Measurements from ENCODE around the gene AGBL4. TPM values are rescaled to one million over a fixed set of nuclear protein-coding genes. Genes with fewer than 3 reads are reported as not detected.

The AGBL4 gene
- total and polyA plus RNA-seq, 9 of the 15 experiments (the other 6 are each of a cell fraction or from before 2014, with no cell fraction given): 0.11 TPM; not detected in 7

GRCh38 chr1:48978413-48978812 lies 1045.3 kb downstream of the AGBL4 start:
- no peak for DNase-seq (ENCODE audit: extremely low read depth in 1 of 4, low spot score in 3 of 4)
- no peaks in the 10 kb centered on the region for H3K27me3 ChIP-seq (ENCODE audit: control insufficient read depth in 2 of 2, insufficient read depth in 2 of 2, low read length in 2 of 2)
- POLR2A ChIA-PET: no interaction called here
- no peak for ATAC-seq
- CTCF ChIA-PET (ENCODE audit: low intra/inter-chr PET ratio): no interaction called here
- in situ Hi-C loops (cut with MboI): no loop called here
- H4K20me1 ChIP-seq (replicated peaks; ENCODE audit: control insufficient read depth, insufficient read depth, low read length): no peaks in the 10 kb centered on the region
- no peaks in the 10 kb centered on the region for H3K36me3 ChIP-seq (ENCODE audit: control insufficient read depth, insufficient read depth, low read length)
- no TSS peak for BruUV-seq (replicated peaks)
- no peaks in the 10 kb centered on the region for H3K9me1 ChIP-seq (ENCODE audit: control insufficient read depth, insufficient read depth, low read length)
- H3K9me3 ChIP-seq (replicated peaks; ENCODE audit: control insufficient read depth, insufficient read depth, low read depth, low read length): no peaks in the 10 kb centered on the region
- WGBS (ENCODE audit: insufficient coverage, low coverage, missing lambda C conversion rate): 0% methylated on average over 2 of the region's 2 CpGs
- H3K9ac ChIP-seq (ENCODE audit: insufficient read depth in 1 of 2, low read depth in 2 of 2, low read length in 2 of 2): no peak overlapping the region
- no peak overlapping the region for H2AFZ ChIP-seq (ENCODE audit: low read depth, low read length)
- no peaks in the 10 kb centered on the region for H3K79me2 ChIP-seq (ENCODE audit: control insufficient read depth, insufficient read depth, low read length)
- H3K27ac ChIP-seq (ENCODE audit: extremely low read depth, low read depth, low read length): no peak overlapping the region
- no peak overlapping the region for H3K4me3 ChIP-seq
- intact Hi-C loops (cut with micrococcal nuclease): no loop called here
- no peak overlapping the region for H3K4me2 ChIP-seq (ENCODE audit: insufficient read depth, low read length)
- no peaks in the 10 kb centered on the region for H3K4me1 ChIP-seq (replicated peaks in 1 of 2; ENCODE audit: control insufficient read depth in 2 of 2, insufficient read depth in 2 of 2, low read length in 2 of 2)
- FAIRE-seq: no peak
- no peak for TF ChIP-seq HDAC6 (IDR thresholded peaks at IDR 0.05; ENCODE audit: low read depth, low read length)
- TF ChIP-seq XRCC4 (IDR thresholded peaks at IDR 0.05; ENCODE audit: extremely low read depth, insufficient read depth, insufficient read length): no peak
- TF ChIP-seq KLF13 (tag; IDR thresholded peaks at IDR 0.05; ENCODE audit: borderline replicate concordance, low read depth): no peak
- TF ChIP-seq SMARCA4 (IDR thresholded peaks at IDR 0.05): no peak
- no peak for TF ChIP-seq THAP7 (CRISPR knock-in tag; IDR thresholded peaks at IDR 0.05)
- no peak for TF ChIP-seq OTX1 (CRISPR knock-in tag; IDR thresholded peaks at IDR 0.05)
- no peak for TF ChIP-seq HNRNPLL (IDR thresholded peaks at IDR 0.05; ENCODE audit: low read depth, low read length, poor library complexity, severe bottlenecking)
- TF ChIP-seq ZNF551 (CRISPR knock-in tag; IDR thresholded peaks at IDR 0.05): no peak
- no peak for TF ChIP-seq BRD4 (IDR thresholded peaks at IDR 0.05)
- no peak for TF ChIP-seq NUFIP1 (IDR thresholded peaks at IDR 0.05; ENCODE audit: partially characterized antibody)
- no peak for TF ChIP-seq NFXL1 (CRISPR knock-in tag; IDR thresholded peaks at IDR 0.05)
- TF ChIP-seq ELF1 (tag; IDR thresholded peaks at IDR 0.05): no peak
- no peak for TF ChIP-seq KDM4B (IDR thresholded peaks at IDR 0.05; ENCODE audit: borderline replicate concordance in 2 of 2, low read depth in 1 of 2)
- no peak for TF ChIP-seq HOXB6 (CRISPR knock-in tag; IDR thresholded peaks at IDR 0.05; ENCODE audit: borderline replicate concordance)
- TF ChIP-seq, protein P1, sequence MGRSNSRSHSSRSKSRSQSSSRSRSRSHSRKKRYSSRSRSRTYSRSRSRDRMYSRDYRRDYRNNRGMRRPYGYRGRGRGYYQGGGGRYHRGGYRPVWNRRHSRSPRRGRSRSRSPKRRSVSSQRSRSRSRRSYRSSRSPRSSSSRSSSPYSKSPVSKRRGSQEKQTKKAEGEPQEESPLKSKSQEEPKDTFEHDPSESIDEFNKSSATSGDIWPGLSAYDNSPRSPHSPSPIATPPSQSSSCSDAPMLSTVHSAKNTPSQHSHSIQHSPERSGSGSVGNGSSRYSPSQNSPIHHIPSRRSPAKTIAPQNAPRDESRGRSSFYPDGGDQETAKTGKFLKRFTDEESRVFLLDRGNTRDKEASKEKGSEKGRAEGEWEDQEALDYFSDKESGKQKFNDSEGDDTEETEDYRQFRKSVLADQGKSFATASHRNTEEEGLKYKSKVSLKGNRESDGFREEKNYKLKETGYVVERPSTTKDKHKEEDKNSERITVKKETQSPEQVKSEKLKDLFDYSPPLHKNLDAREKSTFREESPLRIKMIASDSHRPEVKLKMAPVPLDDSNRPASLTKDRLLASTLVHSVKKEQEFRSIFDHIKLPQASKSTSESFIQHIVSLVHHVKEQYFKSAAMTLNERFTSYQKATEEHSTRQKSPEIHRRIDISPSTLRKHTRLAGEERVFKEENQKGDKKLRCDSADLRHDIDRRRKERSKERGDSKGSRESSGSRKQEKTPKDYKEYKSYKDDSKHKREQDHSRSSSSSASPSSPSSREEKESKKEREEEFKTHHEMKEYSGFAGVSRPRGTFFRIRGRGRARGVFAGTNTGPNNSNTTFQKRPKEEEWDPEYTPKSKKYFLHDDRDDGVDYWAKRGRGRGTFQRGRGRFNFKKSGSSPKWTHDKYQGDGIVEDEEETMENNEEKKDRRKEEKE (IDR thresholded peaks at IDR 0.05; ENCODE audit: borderline replicate concordance in 1 of 2, control insufficient read depth in 1 of 2, low read depth in 2 of 2, low read length in 1 of 2): no peak
- no peak for TF ChIP-seq ZNF408 (CRISPR knock-in tag; IDR thresholded peaks at IDR 0.05; ENCODE audit: low read depth)
- no peak for TF ChIP-seq IRF9 (tag; IDR thresholded peaks at IDR 0.05)
